Astrocyte (in vitro differentiated cells and primary cell): ENCODE data around the gene MSX1. TPM values are rescaled to one million over a fixed set of nuclear protein-coding genes. Genes with fewer than 3 reads are reported as not detected.

Source experiments
- DNase-seq: peaks from one replicate; pipeline ENCODE4 v3.0.0-alpha.2; 2010; ENCODE audit warnings: low read depth
- FAIRE-seq: peaks from 2 replicates; lab custom pipeline; 2011; peaks lifted over from hg19 to GRCh38; lab: Jason Lieb, UNC
- H2AFZ ChIP-seq: 2 replicates; pipeline ENCODE4 v1.6.0; 2012; ENCODE audit warnings: low read depth, low read length, inconsistent platforms
- H3K27ac ChIP-seq: 2 replicates; pipeline ENCODE4 v1.5.1; 2011; ENCODE audit warnings: low read depth, low read length, inconsistent platforms
- H3K27me3 ChIP-seq: 2 replicates; pipeline ENCODE4 v1.6.0; 2011; ENCODE audit warnings: low read length, inconsistent platforms; ENCODE audit not compliant: insufficient read depth
- H3K36me3 ChIP-seq: 2 replicates; pipeline ENCODE4 v1.5.1; 2011; ENCODE audit warnings: low read length, inconsistent platforms; ENCODE audit not compliant: insufficient read depth
- H3K4me1 ChIP-seq: 2 replicates; pipeline ENCODE4 v1.5.1; 2011; ENCODE audit warnings: low read length, inconsistent platforms; ENCODE audit not compliant: insufficient read depth
- H3K4me2 ChIP-seq: 2 replicates; pipeline ENCODE4 v1.6.0; 2012; ENCODE audit warnings: low read length, inconsistent platforms
- H3K4me3 ChIP-seq: 2 replicates; pipeline ENCODE4 v1.5.1; 2011; ENCODE audit warnings: low read depth, mild to moderate bottlenecking, low read length, inconsistent platforms; ENCODE audit not compliant: insufficient read depth
- H3K79me2 ChIP-seq: 2 replicates; pipeline ENCODE4 v1.6.0; 2012; ENCODE audit warnings: mild to moderate bottlenecking, low read length, inconsistent platforms; ENCODE audit not compliant: insufficient read depth
- H3K9ac ChIP-seq: 2 replicates; pipeline ENCODE4 v1.6.0; 2012; ENCODE audit warnings: mild to moderate bottlenecking, low read length, inconsistent platforms
- H3K9me3 ChIP-seq: 2 replicates; pipeline ENCODE4 v1.5.1; 2012; ENCODE audit warnings: low read depth, mild to moderate bottlenecking, low read length, inconsistent platforms; ENCODE audit not compliant: insufficient read depth
- H4K20me1 ChIP-seq: 2 replicates; pipeline ENCODE4 v1.6.0; 2012; ENCODE audit warnings: low read length, inconsistent platforms; ENCODE audit not compliant: insufficient read depth
- H3K27ac Mint-ChIP-seq: one replicate; pipeline ENCODE4 v1.8.0; 2021; ENCODE audit warnings: mild to moderate bottlenecking, mixed read lengths; ENCODE audit not compliant: unreplicated experiment
- H3K27me3 Mint-ChIP-seq: one replicate; pipeline ENCODE4 v1.8.0; 2021; ENCODE audit warnings: low read depth, mixed read lengths; ENCODE audit not compliant: unreplicated experiment
- H3K36me3 Mint-ChIP-seq: one replicate; pipeline ENCODE4 v1.8.0; 2021; ENCODE audit warnings: low read depth, mixed read lengths; ENCODE audit not compliant: unreplicated experiment
- H3K4me1 Mint-ChIP-seq: one replicate; pipeline ENCODE4 v1.8.0; 2021; ENCODE audit warnings: low read depth, mixed read lengths; ENCODE audit not compliant: unreplicated experiment
- H3K4me3 Mint-ChIP-seq: one replicate; pipeline ENCODE4 v1.8.0; 2021; ENCODE audit warnings: mild to moderate bottlenecking, moderate library complexity, mixed read lengths; ENCODE audit not compliant: unreplicated experiment
- H3K9me3 Mint-ChIP-seq: one replicate; pipeline ENCODE4 v1.8.0; 2021; ENCODE audit warnings: mild to moderate bottlenecking, mixed read lengths; ENCODE audit not compliant: unreplicated experiment
- CTCF ChIP-seq: IDR thresholded peaks from 2 replicates; pipeline ENCODE4 v1.5.1; 2011; ENCODE audit warnings: low read depth, mild to moderate bottlenecking, inconsistent platforms, low read length, moderate library complexity; ENCODE audit not compliant: insufficient read depth
- EZH2 ChIP-seq: IDR thresholded peaks from 2 replicates; pipeline ENCODE4 v1.6.1; 2012; ENCODE audit warnings: mild to moderate bottlenecking, low read length, inconsistent platforms; ENCODE audit not compliant: insufficient read depth
- total RNA-seq: library from RNA; stranded (reverse); gene quantifications from 2 replicates; pipeline ENCODE4 v1.2.1, GENCODE V29; 2021

MSX1 gene
- total RNA-seq, 1 donor from 2014 or later: 0.91 TPM

GRCh38 chr4:4849106-4849505, 10.4 kb upstream of the MSX1 start:
- Histone ChIP-seq H3K27ac (no peak overlapping the region), H3K36me3 (no peaks in the 10 kb centered on the region), H4K20me1 (no peaks in the 10 kb centered on the region), H3K9me3 (no peaks in the 10 kb centered on the region), H3K79me2 (no peaks in the 10 kb centered on the region), H3K4me2 (no peak overlapping the region), H3K27me3 (peaks cover 6% of the 10 kb centered on the region), H2AFZ (no peak overlapping the region), H3K9ac (no peak overlapping the region), H3K4me3 (no peak overlapping the region), H3K4me1 (peaks cover 16% of the 10 kb centered on the region)
- DNase-seq (no peak), FAIRE-seq (no peak)
- peaks cover 6% of the 10 kb centered on the region for H3K9me3 Mint-ChIP-seq
- no peak for TF ChIP-seq CTCF
- no peak for TF ChIP-seq EZH2
- no peak overlapping the region for H3K4me3 Mint-ChIP-seq
- H3K4me1 Mint-ChIP-seq: peaks cover 2% of the 10 kb centered on the region
- H3K27me3 Mint-ChIP-seq: peaks cover 67% of the 10 kb centered on the region
- H3K36me3 Mint-ChIP-seq: no peaks in the 10 kb centered on the region
- H3K27ac Mint-ChIP-seq: no peak overlapping the region

- Histone ChIP-seq H2AFZ (no peak overlapping the region), H3K36me3 (no peaks in the 10 kb centered on the region), H3K79me2 (no peaks in the 10 kb centered on the region), H3K4me2 (no peak overlapping the region), H4K20me1 (no peaks in the 10 kb centered on the region), H3K9me3 (no peaks in the 10 kb centered on the region), H3K4me1 (peaks cover 16% of the 10 kb centered on the region), H3K9ac (no peak overlapping the region), H3K27me3 (peaks cover 12% of the 10 kb centered on the region), H3K4me3 (no peak overlapping the region), H3K27ac (no peak overlapping the region)
- H3K9me3 Mint-ChIP-seq: peaks cover 9% of the 10 kb centered on the region
- H3K4me3 Mint-ChIP-seq: no peak overlapping the region
- TF ChIP-seq CTCF (no peak), EZH2 (no peak)
- H3K27ac Mint-ChIP-seq: no peak overlapping the region
- H3K36me3 Mint-ChIP-seq: no peaks in the 10 kb centered on the region
- FAIRE-seq (no peak), DNase-seq (no peak)
- peaks cover 2% of the 10 kb centered on the region for H3K4me1 Mint-ChIP-seq
- peaks cover 65% of the 10 kb centered on the region for H3K27me3 Mint-ChIP-seq
These were observed 9.8 kb upstream of the MSX1 start for GRCh38 chr4:4849524-4850193.

GRCh38 chr4:4851081-4851480, 8.4 kb upstream of the MSX1 start:
- H4K20me1 ChIP-seq: no peaks in the 10 kb centered on the region
- no peak overlapping the region for H3K4me2 ChIP-seq
- peaks cover 14% of the 10 kb centered on the region for H3K9me3 Mint-ChIP-seq
- no peak overlapping the region for H3K27ac Mint-ChIP-seq
- peaks cover 2% of the 10 kb centered on the region for H3K4me1 Mint-ChIP-seq
- no peak for FAIRE-seq
- no peak overlapping the region for H2AFZ ChIP-seq
- no peaks in the 10 kb centered on the region for H3K36me3 Mint-ChIP-seq
- no peak overlapping the region for H3K4me3 ChIP-seq
- peaks cover 25% of the 10 kb centered on the region for H3K27me3 ChIP-seq
- no peaks in the 10 kb centered on the region for H3K79me2 ChIP-seq
- no peak overlapping the region for H3K9ac ChIP-seq
- H3K27me3 Mint-ChIP-seq: peaks cover 71% of the 10 kb centered on the region
- H3K4me1 ChIP-seq: peaks cover 16% of the 10 kb centered on the region
- no peaks in the 10 kb centered on the region for H3K36me3 ChIP-seq
- H3K27ac ChIP-seq: no peak overlapping the region
- TF ChIP-seq EZH2 (no peak), CTCF (no peak)
- H3K9me3 ChIP-seq: no peaks in the 10 kb centered on the region
- no peak overlapping the region for H3K4me3 Mint-ChIP-seq
- no peak for DNase-seq
